GM12878 (cell line): ENCODE results near the gene LIPG. TPM values are rescaled to one million over a fixed set of nuclear protein-coding genes. Genes with fewer than 3 reads are reported as not detected.

ENCODE experiments used
- ATAC-seq: fragments of 200-7000 bp; cut with Tn5 transposase; 3 replicates; pipeline ENCODE4 v1.9.1; 2020; ENCODE audit warnings: mild to moderate bottlenecking, moderate library complexity
- BruUV-seq: library from RNA; stranded (reverse); fragments of 400-500 nt; replicated peaks from 2 replicates; lab custom pipeline; 2021; lab: Mats Ljungman, UMichigan
- CTCF ChIA-PET: fragments of 300-600 bp; sonication (Branson Sonifier 250); formaldehyde crosslinking; extraction: SDS; loops from one replicate; lab custom pipeline; 2021; ENCODE audit warnings: inconsistent platforms; lab: Yijun Ruan, JAX
- POLR2A ChIA-PET: fragments of 350-600 bp; formaldehyde crosslinking; extraction: SDS; loops from one replicate; lab custom pipeline; 2021; ENCODE audit warnings: inconsistent platforms; lab: Charles Lee
- RAD21 ChIA-PET: fragments of 300-600 bp; sonication (Branson Sonifier 250); formaldehyde crosslinking; loops from one replicate; lab custom pipeline; 2023; ENCODE audit warnings: antibody characterized with exemption; ENCODE audit not compliant: unreplicated experiment; lab: Charles Lee
- SMC1A ChIA-PET: fragments of 300-600 bp; sonication (Branson Sonifier 250); formaldehyde crosslinking; loops from one replicate; lab custom pipeline; 2023; ENCODE audit not compliant: unreplicated experiment, uncharacterized antibody; lab: Charles Lee
- DNase-seq: peaks from one replicate; pipeline ENCODE4 v3.0.0-alpha.2; 2011; ENCODE audit warnings: low read depth, low spot score
- FAIRE-seq: peaks from 3 replicates; lab custom pipeline; 2011; peaks lifted over from hg19 to GRCh38; lab: Jason Lieb, UNC
- H2AFZ ChIP-seq: 2 replicates; pipeline ENCODE4 v1.6.0; 2011; ENCODE audit warnings: low read depth, low read length, control low read depth; ENCODE audit not compliant: control insufficient read depth
- H3K27ac ChIP-seq: 2 replicates; pipeline ENCODE4 v1.5.1; 2011; ENCODE audit warnings: control low read depth; ENCODE audit not compliant: control insufficient read depth, insufficient read depth
- H3K27me3 ChIP-seq, 2 experiments: replicated peaks in 1 of 2; 2 replicates each; pipeline versions ENCODE4 v1.6.0 to v1.6.1; 2011; ENCODE audit warnings: low read length in 1 of 2; ENCODE audit not compliant: control insufficient read depth in 2 of 2, insufficient read depth in 2 of 2
- H3K36me3 ChIP-seq, 2 experiments: 2 replicates each; pipeline ENCODE4 v1.5.1; 2011; ENCODE audit warnings: low read length in 1 of 2; ENCODE audit not compliant: control insufficient read depth in 2 of 2, insufficient read depth in 2 of 2
- H3K4me1 ChIP-seq: 2 replicates; pipeline ENCODE4 v1.6.1; 2011; ENCODE audit warnings: mild to moderate bottlenecking, low read length, moderate library complexity, mixed read lengths; ENCODE audit not compliant: control insufficient read depth, insufficient read depth
- H3K4me2 ChIP-seq: 2 replicates; pipeline ENCODE4 v1.6.0; 2011; ENCODE audit warnings: control low read depth; ENCODE audit not compliant: control insufficient read depth, insufficient read depth
- H3K4me3 ChIP-seq: fragments of 200-600 bp; sonication (generic); 2 replicates; pipeline ENCODE4 v1.5.1; 2016
- H3K79me2 ChIP-seq: 2 replicates; pipeline ENCODE4 v1.6.0; 2011; ENCODE audit warnings: low read length; ENCODE audit not compliant: control insufficient read depth, insufficient read depth
- H3K9ac ChIP-seq: 2 replicates; pipeline ENCODE4 v1.8.0; 2011; ENCODE audit warnings: low read length, control low read depth, mixed read lengths; ENCODE audit not compliant: control insufficient read depth, insufficient read depth
- H3K9me3 ChIP-seq: replicated peaks from 3 replicates; pipeline ENCODE4 v1.5.1; 2011; ENCODE audit warnings: mild to moderate bottlenecking, low read length; ENCODE audit not compliant: control insufficient read depth, insufficient read depth
- H4K20me1 ChIP-seq: 2 replicates; pipeline ENCODE4 v1.6.0; 2011; ENCODE audit not compliant: control insufficient read depth, insufficient read depth
- EGR1 ChIP-seq, 2 experiments: IDR thresholded peaks; 1 replicate in 1 of 2; 2 replicates in 1 of 2; pipeline ENCODE4 v1.6.1; 2011 to 2012; ENCODE audit warnings: low read depth in 2 of 2, low read length in 2 of 2, borderline replicate concordance in 1 of 2, mild to moderate bottlenecking in 1 of 2, moderate library complexity in 1 of 2
- IRF5 ChIP-seq: fragments of 450-650 bp; IDR thresholded peaks from 2 replicates; pipeline ENCODE4 v1.6.1; 2017; ENCODE audit warnings: borderline replicate concordance
- POLR2AphosphoS5 ChIP-seq: IDR thresholded peaks from 2 replicates; pipeline ENCODE4 v1.6.1; 2011; ENCODE audit warnings: mild to moderate bottlenecking, low read length, inconsistent platforms
- RAD21 ChIP-seq: IDR thresholded peaks from 2 replicates; pipeline ENCODE4 v1.6.1; 2011; ENCODE audit warnings: mild to moderate bottlenecking, low read depth, low read length, moderate library complexity; ENCODE audit not compliant: insufficient read depth
- SUPT20H ChIP-seq: IDR thresholded peaks from 2 replicates; pipeline ENCODE4 v1.6.1; 2011; ENCODE audit warnings: low read depth, mild to moderate bottlenecking, low read length, moderate library complexity, borderline replicate concordance; ENCODE audit not compliant: control insufficient read depth
- TCF7 ChIP-seq: IDR thresholded peaks from 2 replicates; pipeline ENCODE4 v1.6.1; 2014; ENCODE audit warnings: antibody characterized with exemption, borderline replicate concordance
- whole genome bisulfite sequencing: methylation state at CpG from one replicate; pipeline ENCODE4 v1.1.6; 2016; ENCODE audit warnings: low lambda C conversion rate; ENCODE audit not compliant: insufficient replicate concordance, insufficient coverage; ENCODE audit errors: missing lambda C conversion rate; 5-methylcytosine and 5-hydroxymethylcytosine counted together
- in situ Hi-C: fragments of 300-500 bp; cut with MboI; formaldehyde crosslinking; loops from 9 replicates; pipeline ENCODE4 v1.14.3; 2018; ENCODE audit warnings: mixed read lengths
- intact Hi-C: fragments of 100-400 bp; cut with micrococcal nuclease; formaldehyde crosslinking; loops from one replicate; pipeline ENCODE4 v1.14.2; 2022; ENCODE audit not compliant: unreplicated experiment
- polyA plus RNA-seq, 11 experiments: library from polyadenylated mRNA; depleted of rRNA in 4 of 11; unstranded in 6 of 11; stranded (reverse) in 5 of 11; fragments of >200 nt; fragmentation: Nextera tagmentation in 4 of 11; fragmentation: Illumina TruSeq in 1 of 11; extraction: Ambion mirVana in 4 of 11; extraction: Trizol in 1 of 11; gene quantifications; 1 replicate in 1 of 11; 2 replicates in 10 of 11; pipeline versions ENCODE4 v1.2.1 to v1.2.3, GENCODE V29; 2011 to 2016; ENCODE audit warnings: inconsistent platforms in 2 of 11, missing spikeins in 2 of 11, low read depth in 1 of 11
- total RNA-seq, 4 experiments: library from RNA; depleted of rRNA in 3 of 4; stranded (reverse); fragments of >200 nt in 3 of 4; fragmentation: Illumina TruSeq in 1 of 4; extraction: Trizol in 1 of 4; gene quantifications; 2 replicates each; pipeline versions ENCODE4 v1.2.1 to v1.2.3, GENCODE V29; 2013 to 2021
- TF ChIP-seq, protein P1 (sequence below): IDR thresholded peaks from 2 replicates; pipeline ENCODE4 v1.6.1; 2012; ENCODE audit warnings: low read depth, low read length, improper control_type of control experiment

The LIPG gene
- total and polyA plus RNA-seq, 10 of the 15 experiments (the other 5 are each of a cell fraction or from before 2014, with no cell fraction given) = 0.04 to 0.55 (median 0.18) TPM; not detected in 1

- no peak for TF ChIP-seq IRF5
- TF ChIP-seq SUPT20H = no peak
- no peak for TF ChIP-seq RAD21
Measured at GRCh38 chr18:49623571-49623970, 61.7 kb downstream of the LIPG start (continued).

- no TSS peak for BruUV-seq
- no peak overlapping the region for H3K4me2 ChIP-seq
- CTCF ChIA-PET = no interaction called here
- WGBS = 20% methylated on average over 9 of the region's 9 CpGs
- RAD21 ChIA-PET = no interaction called here
- no peak overlapping the region for H3K4me3 ChIP-seq
- no peaks in the 10 kb centered on the region for H3K79me2 ChIP-seq
- TF ChIP-seq, protein P1, sequence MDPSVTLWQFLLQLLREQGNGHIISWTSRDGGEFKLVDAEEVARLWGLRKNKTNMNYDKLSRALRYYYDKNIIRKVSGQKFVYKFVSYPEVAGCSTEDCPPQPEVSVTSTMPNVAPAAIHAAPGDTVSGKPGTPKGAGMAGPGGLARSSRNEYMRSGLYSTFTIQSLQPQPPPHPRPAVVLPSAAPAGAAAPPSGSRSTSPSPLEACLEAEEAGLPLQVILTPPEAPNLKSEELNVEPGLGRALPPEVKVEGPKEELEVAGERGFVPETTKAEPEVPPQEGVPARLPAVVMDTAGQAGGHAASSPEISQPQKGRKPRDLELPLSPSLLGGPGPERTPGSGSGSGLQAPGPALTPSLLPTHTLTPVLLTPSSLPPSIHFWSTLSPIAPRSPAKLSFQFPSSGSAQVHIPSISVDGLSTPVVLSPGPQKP = no peak
- TF ChIP-seq TCF7 (no peak), POLR2AphosphoS5 (no peak), EGR1 (IDR thresholded peaks at IDR 0.05; ENCODE audit: borderline replicate concordance in 1 of 2, low read depth in 2 of 2, low read length in 2 of 2) (no peak)
- H2AFZ ChIP-seq = no peak overlapping the region
- SMC1A ChIA-PET = no interaction called here
- H4K20me1 ChIP-seq = no peaks in the 10 kb centered on the region
- H3K9me3 ChIP-seq = no peaks in the 10 kb centered on the region
- H3K27ac ChIP-seq = no peak overlapping the region
- DNase-seq (no peak), FAIRE-seq (no peak), ATAC-seq (no peak)
- intact Hi-C loops (no loop called here), in situ Hi-C loops (no loop called here)
- no peaks in the 10 kb centered on the region for H3K4me1 ChIP-seq
- H3K9ac ChIP-seq = no peak overlapping the region
- H3K27me3 ChIP-seq = peaks cover 0 to 2% of the 10 kb centered on the region in 2 experiments; a peak in 2 of 4 replicates
- POLR2A ChIA-PET = no interaction called here
- H3K36me3 ChIP-seq = no peaks in the 10 kb centered on the region
Measured at GRCh38 chr18:49625021-49625691, 63.3 kb downstream of the LIPG start.
